ENCODE results near the gene DPP6.

The DPP6 gene

GRCh38 chr7:154412105-154412504 is 359.9 kb downstream of the DPP6 start:
- no peak for DNase-seq (ENCODE audit: low read depth)

GRCh38 chr7:154415709-154416399 is 363.7 kb downstream of the DPP6 start:
- no peak for DNase-seq (ENCODE audit: low read depth)

- DNase-seq (ENCODE audit: low read depth), result no peak
These were observed 364.5 kb downstream of the DPP6 start for GRCh38 chr7:154416714-154417113.

- no peak for DNase-seq (ENCODE audit: low read depth)
These were observed 367.1 kb downstream of the DPP6 start for GRCh38 chr7:154419344-154419743.

- no peak for DNase-seq (ENCODE audit: low read depth)
These were observed 371.0 kb downstream of the DPP6 start for GRCh38 chr7:154423231-154423630.

GRCh38 chr7:154424350-154424749 is 372.2 kb downstream of the DPP6 start:
- no peak for DNase-seq (ENCODE audit: low read depth)

- DNase-seq (ENCODE audit: low read depth), result no peak
These were observed 373.1 kb downstream of the DPP6 start for GRCh38 chr7:154425271-154425670.

GRCh38 chr7:154426778-154427177 is 374.6 kb downstream of the DPP6 start:
- DNase-seq (ENCODE audit: low read depth), result no peak

GRCh38 chr7:154427533-154427932 is 375.3 kb downstream of the DPP6 start:
- no peak for DNase-seq (ENCODE audit: low read depth)

GRCh38 chr7:154429666-154430404 is 377.6 kb downstream of the DPP6 start:
- DNase-seq (ENCODE audit: low read depth), result no peak

- no peak for DNase-seq (ENCODE audit: low read depth)
These were observed 378.4 kb downstream of the DPP6 start for GRCh38 chr7:154430640-154431039.

GRCh38 chr7:154431045-154431444 is 378.8 kb downstream of the DPP6 start:
- no peak for DNase-seq (ENCODE audit: low read depth)

- DNase-seq (ENCODE audit: low read depth), result no peak
These were observed 381.7 kb downstream of the DPP6 start for GRCh38 chr7:154433632-154434598.

GRCh38 chr7:154436560-154436959 is 384.4 kb downstream of the DPP6 start:
- DNase-seq (ENCODE audit: low read depth), result no peak

- no peak for DNase-seq (ENCODE audit: low read depth)
These were observed 385.0 kb downstream of the DPP6 start for GRCh38 chr7:154437234-154437633.

- DNase-seq (ENCODE audit: low read depth), result no peak
These were observed 386.6 kb downstream of the DPP6 start for GRCh38 chr7:154438571-154439367.

GRCh38 chr7:154440058-154440457 is 387.9 kb downstream of the DPP6 start:
- no peak for DNase-seq (ENCODE audit: low read depth)

GRCh38 chr7:154440651-154441050 is 388.5 kb downstream of the DPP6 start:
- DNase-seq (ENCODE audit: low read depth), result no peak

- DNase-seq (ENCODE audit: low read depth), result no peak
These were observed 389.6 kb downstream of the DPP6 start for GRCh38 chr7:154441811-154442210.

- DNase-seq (ENCODE audit: low read depth), result no peak
These were observed 390.7 kb downstream of the DPP6 start for GRCh38 chr7:154442939-154443338.

GRCh38 chr7:154450451-154450850 is 398.3 kb downstream of the DPP6 start:
- DNase-seq (ENCODE audit: low read depth), result no peak
